LNCAP (cell line): ENCODE measurements around the gene ZBTB20.

Experiments used
- TF ChIP-seq, protein P1 (sequence below): fragments of 450-650 bp; IDR thresholded peaks from 2 replicates; pipeline ENCODE4 v1.5.1; 2017; ENCODE audit warnings: mild to moderate bottlenecking

Gene ZBTB20

DNA sequence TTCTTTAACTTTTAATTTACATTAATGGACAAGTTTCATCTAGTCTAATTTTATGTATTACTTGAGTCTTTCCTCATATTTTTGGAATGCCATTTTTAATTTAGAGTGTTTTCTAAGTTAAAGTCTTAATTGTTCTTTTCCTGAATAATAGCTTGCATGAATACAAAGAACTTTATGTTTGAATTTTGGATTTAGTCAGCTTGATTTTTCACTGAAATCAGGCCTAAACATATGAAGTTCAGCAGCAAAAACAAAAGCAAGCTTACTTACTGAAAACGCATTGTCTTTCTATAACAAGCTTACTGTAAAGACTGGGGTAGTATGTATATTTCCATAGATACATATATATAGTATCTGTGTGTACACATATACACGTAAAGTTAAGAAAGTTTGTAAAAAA, 126.0 kb downstream of the ZBTB20 start:
- TF ChIP-seq, protein P1, sequence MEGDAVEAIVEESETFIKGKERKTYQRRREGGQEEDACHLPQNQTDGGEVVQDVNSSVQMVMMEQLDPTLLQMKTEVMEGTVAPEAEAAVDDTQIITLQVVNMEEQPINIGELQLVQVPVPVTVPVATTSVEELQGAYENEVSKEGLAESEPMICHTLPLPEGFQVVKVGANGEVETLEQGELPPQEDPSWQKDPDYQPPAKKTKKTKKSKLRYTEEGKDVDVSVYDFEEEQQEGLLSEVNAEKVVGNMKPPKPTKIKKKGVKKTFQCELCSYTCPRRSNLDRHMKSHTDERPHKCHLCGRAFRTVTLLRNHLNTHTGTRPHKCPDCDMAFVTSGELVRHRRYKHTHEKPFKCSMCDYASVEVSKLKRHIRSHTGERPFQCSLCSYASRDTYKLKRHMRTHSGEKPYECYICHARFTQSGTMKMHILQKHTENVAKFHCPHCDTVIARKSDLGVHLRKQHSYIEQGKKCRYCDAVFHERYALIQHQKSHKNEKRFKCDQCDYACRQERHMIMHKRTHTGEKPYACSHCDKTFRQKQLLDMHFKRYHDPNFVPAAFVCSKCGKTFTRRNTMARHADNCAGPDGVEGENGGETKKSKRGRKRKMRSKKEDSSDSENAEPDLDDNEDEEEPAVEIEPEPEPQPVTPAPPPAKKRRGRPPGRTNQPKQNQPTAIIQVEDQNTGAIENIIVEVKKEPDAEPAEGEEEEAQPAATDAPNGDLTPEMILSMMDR: no peak

- TF ChIP-seq, protein P1: no peak
Measured at GRCh38 chr3:115019900-115020299, 127.2 kb downstream of the ZBTB20 start.

DNA sequence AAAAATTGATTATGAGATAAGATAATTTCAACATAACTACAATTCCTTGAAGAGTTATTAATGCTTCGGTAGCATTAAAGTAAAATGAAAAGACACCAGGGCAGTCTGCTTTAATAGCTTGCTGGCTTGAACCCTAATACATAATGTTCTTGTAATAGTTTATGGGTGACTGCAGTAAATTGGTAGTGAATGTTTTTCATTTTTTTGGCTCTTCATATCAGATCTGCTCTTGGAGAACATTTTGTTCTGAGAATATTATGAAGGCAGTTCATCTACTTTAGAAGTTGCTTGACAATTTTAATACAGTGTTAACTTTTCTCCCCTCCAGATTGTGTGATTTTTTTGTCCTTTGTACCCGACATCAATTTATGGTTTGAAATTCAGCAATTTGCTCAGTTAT, 128.4 kb downstream of the ZBTB20 start:
- TF ChIP-seq, protein P1: no peak

DNA sequence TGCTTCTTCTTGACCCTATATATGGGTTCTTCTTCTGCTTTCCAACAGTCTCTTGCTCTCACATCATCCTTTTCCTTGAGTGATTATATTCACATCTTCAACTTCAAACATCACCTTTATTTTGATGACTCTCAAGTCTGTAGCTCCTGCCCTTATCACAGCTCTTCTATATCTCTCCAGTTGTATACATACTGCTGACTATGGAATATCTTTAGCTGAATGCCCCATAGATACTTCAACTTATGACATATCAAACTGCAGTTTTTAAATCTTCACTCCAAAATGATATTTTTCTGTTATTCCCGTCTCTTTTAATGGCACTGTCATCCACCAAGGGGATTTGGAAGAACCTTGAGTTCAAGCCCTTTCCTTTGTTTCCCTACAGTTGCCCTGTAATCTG, 139.1 kb downstream of the ZBTB20 start:
- TF ChIP-seq, protein P1: no peak

DNA sequence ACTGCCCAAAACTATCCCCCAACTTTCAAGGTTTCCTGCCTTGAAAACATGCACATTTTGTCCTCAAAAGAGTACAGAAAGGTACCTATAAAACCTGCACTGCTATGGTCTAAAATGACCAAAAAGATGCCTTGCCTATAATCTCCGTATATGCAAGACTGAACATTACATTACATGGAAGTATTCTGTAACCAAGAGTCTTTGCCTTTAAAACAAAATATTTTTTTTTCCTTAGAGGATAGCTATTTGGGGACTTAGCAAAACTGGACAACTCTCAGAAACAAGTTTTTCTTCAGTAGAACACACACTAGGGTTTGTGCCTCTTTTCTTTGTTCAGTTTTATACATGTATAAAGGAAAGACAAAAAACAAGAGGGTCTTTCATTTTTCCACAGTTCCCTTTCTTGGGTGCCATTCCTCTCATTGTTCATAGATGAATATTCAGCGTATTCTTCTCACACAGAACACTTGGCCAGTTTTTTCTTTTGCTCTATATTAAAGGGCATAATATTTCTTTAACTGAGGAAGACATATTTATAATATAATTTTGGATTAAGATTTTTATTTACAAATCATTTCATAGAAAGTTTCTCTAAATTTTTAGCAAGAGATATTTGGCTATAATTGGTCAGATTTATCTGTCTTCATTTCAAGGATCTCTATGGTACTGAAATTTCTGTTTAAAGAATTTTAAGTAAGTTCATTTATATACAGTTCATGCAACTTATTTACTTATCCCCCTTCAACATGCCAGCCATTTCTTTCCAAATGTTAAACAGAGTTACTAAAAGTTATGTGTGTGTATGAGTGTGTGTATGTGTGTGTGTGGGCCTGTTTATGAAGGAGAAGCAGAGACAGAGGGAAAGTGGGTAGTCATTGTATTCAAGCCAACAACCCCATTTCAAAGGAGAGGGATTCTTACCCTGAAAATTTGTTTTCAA, 142.6 kb downstream of the ZBTB20 start:
- TF ChIP-seq, protein P1: no peak

GRCh38 chr3:114998971-114999579, 148.0 kb downstream of the ZBTB20 start:
- TF ChIP-seq, protein P1: no peak

GRCh38 chr3:114994554-114995341, 152.3 kb downstream of the ZBTB20 start:
- TF ChIP-seq, protein P1: no peak
